Measurements from ENCODE around the gene TFR2. TPM values are rescaled to one million over a fixed set of nuclear protein-coding genes. Genes with fewer than 3 reads are reported as not detected.

Gene TFR2
- total and polyA plus RNA-seq, 2 of the 13 experiments (the other 11 are each of a cell fraction or from before 2014, with no cell fraction given), result 36.9 to 64.2 TPM

DNA sequence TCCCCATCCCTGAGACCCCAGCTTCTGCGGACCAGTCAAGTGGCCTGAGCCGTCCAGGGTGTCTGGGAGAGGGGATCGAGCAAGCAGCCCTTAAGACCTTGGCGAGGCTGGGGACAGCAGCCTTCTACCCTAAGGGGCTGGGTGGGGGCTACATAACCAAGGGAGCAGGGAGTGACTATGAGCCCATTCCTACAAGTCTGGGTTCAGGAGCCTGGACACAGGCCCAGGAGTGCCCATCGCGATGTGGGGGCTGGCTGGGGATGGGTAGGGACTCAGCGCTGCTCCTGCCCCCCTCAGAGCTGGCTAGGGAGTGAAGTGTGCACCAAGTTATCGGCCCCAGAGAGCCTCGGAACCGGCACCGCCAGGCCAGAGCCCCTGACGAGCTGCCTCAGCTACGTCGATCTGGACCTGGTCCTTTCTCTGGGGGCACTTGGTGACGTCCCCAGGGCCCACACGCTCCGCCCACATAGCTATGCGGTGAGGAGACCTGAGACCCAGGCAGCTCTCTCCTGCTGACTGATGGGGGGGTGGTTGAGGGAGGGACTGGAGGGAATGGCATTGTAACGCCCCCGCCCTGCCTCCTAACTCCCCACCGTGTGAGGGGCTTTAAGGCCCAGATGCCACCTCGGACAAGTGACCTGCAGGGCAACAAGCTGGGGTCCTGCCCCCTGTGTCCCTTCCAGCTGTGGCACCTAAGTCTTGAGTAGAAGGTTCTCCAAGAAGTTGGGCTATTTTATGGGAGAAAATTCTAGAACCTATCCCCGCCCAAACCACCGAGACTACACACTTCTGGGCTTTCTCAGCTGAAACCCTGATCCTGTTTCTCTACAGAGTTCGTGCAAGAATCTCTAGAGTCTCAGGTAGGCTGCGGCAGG lies 70.2 kb downstream of the TFR2 start (continued):
- no peak for TF ChIP-seq LCORL (IDR thresholded peaks at IDR 0.05)
- peak; percentile 60 for TF ChIP-seq LCORL (CRISPR knock-in tag; IDR thresholded peaks at IDR 0.05)
- no peak for TF ChIP-seq ZNF367 (CRISPR knock-in tag; IDR thresholded peaks at IDR 0.05; ENCODE audit: borderline replicate concordance)
- TF ChIP-seq EP300 (IDR thresholded peaks at IDR 0.05; ENCODE audit: low read depth in 2 of 2, low read length in 2 of 2), result 0 out of 4 replicates have a peak, but pooled peaks of 1 of the 2 experiments have one; percentile 8
- TF ChIP-seq EP300 (CRISPR knock-in tag; IDR thresholded peaks at IDR 0.05; ENCODE audit: borderline replicate concordance), result no peak
- TF ChIP-seq GATAD2A (CRISPR knock-in tag; IDR thresholded peaks at IDR 0.05), result no peak; the same call in 1 of the 2 replicates
- peak; percentile 62 for TF ChIP-seq PAF1 (CRISPR knock-in tag; IDR thresholded peaks at IDR 0.05)
- TF ChIP-seq DR1 (CRISPR knock-in tag; IDR thresholded peaks at IDR 0.05), result no peak; the same call in 1 of the 2 replicates
- TF ChIP-seq ZNF562 (CRISPR knock-in tag; IDR thresholded peaks at IDR 0.05; ENCODE audit: borderline replicate concordance), result no peak
- TF ChIP-seq SIX4 (CRISPR knock-in tag; IDR thresholded peaks at IDR 0.05), result no peak
- TF ChIP-seq ZNF180 (CRISPR knock-in tag; IDR thresholded peaks at IDR 0.05; ENCODE audit: borderline replicate concordance, low read depth), result no peak
- TF ChIP-seq ZNF496 (CRISPR knock-in tag; IDR thresholded peaks at IDR 0.05; ENCODE audit: insufficient replicate concordance), result no peak
- no peak for TF ChIP-seq HMG20B (CRISPR knock-in tag; conservative IDR thresholded peaks at IDR 0.05)
- no peak for TF ChIP-seq ONECUT2 (CRISPR knock-in tag; IDR thresholded peaks at IDR 0.05)
- no peak for TF ChIP-seq ISX (CRISPR knock-in tag; conservative IDR thresholded peaks at IDR 0.05)
- TF ChIP-seq MXI1 (IDR thresholded peaks at IDR 0.05; ENCODE audit: borderline replicate concordance, low read depth, low read length), result 0 out of 3 replicates have a peak, but pooled peaks have one; percentile 16
- no peak for TF ChIP-seq ZNF75D (CRISPR knock-in tag; IDR thresholded peaks at IDR 0.05; ENCODE audit: borderline replicate concordance)
- TF ChIP-seq ZNF329 (CRISPR knock-in tag; IDR thresholded peaks at IDR 0.05; ENCODE audit: low read depth), result no peak
- TF ChIP-seq, protein P1, sequence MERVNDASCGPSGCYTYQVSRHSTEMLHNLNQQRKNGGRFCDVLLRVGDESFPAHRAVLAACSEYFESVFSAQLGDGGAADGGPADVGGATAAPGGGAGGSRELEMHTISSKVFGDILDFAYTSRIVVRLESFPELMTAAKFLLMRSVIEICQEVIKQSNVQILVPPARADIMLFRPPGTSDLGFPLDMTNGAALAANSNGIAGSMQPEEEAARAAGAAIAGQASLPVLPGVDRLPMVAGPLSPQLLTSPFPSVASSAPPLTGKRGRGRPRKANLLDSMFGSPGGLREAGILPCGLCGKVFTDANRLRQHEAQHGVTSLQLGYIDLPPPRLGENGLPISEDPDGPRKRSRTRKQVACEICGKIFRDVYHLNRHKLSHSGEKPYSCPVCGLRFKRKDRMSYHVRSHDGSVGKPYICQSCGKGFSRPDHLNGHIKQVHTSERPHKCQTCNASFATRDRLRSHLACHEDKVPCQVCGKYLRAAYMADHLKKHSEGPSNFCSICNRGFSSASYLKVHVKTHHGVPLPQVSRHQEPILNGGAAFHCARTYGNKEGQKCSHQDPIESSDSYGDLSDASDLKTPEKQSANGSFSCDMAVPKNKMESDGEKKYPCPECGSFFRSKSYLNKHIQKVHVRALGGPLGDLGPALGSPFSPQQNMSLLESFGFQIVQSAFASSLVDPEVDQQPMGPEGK (CRISPR knock-in tag; IDR thresholded peaks at IDR 0.05), result peak; percentile 67
- TF ChIP-seq, protein P2, sequence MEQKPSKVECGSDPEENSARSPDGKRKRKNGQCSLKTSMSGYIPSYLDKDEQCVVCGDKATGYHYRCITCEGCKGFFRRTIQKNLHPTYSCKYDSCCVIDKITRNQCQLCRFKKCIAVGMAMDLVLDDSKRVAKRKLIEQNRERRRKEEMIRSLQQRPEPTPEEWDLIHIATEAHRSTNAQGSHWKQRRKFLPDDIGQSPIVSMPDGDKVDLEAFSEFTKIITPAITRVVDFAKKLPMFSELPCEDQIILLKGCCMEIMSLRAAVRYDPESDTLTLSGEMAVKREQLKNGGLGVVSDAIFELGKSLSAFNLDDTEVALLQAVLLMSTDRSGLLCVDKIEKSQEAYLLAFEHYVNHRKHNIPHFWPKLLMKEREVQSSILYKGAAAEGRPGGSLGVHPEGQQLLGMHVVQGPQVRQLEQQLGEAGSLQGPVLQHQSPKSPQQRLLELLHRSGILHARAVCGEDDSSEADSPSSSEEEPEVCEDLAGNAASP (CRISPR knock-in tag; IDR thresholded peaks at IDR 0.05; ENCODE audit: borderline replicate concordance), result no peak
- no peak for TF ChIP-seq ZNF3 (CRISPR knock-in tag; IDR thresholded peaks at IDR 0.05)
- peak; percentile 56 for TF ChIP-seq ZNF451 (CRISPR knock-in tag; IDR thresholded peaks at IDR 0.05)
- TF ChIP-seq NFRKB (IDR thresholded peaks at IDR 0.05), result no peak
- no peak for TF ChIP-seq KLF11 (CRISPR knock-in tag; IDR thresholded peaks at IDR 0.05)
- TF ChIP-seq, protein P3, sequence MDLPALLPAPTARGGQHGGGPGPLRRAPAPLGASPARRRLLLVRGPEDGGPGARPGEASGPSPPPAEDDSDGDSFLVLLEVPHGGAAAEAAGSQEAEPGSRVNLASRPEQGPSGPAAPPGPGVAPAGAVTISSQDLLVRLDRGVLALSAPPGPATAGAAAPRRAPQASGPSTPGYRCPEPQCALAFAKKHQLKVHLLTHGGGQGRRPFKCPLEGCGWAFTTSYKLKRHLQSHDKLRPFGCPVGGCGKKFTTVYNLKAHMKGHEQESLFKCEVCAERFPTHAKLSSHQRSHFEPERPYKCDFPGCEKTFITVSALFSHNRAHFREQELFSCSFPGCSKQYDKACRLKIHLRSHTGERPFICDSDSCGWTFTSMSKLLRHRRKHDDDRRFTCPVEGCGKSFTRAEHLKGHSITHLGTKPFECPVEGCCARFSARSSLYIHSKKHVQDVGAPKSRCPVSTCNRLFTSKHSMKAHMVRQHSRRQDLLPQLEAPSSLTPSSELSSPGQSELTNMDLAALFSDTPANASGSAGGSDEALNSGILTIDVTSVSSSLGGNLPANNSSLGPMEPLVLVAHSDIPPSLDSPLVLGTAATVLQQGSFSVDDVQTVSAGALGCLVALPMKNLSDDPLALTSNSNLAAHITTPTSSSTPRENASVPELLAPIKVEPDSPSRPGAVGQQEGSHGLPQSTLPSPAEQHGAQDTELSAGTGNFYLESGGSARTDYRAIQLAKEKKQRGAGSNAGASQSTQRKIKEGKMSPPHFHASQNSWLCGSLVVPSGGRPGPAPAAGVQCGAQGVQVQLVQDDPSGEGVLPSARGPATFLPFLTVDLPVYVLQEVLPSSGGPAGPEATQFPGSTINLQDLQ (CRISPR knock-in tag; IDR thresholded peaks at IDR 0.05), result no peak
- TF ChIP-seq RELA (CRISPR knock-in tag; IDR thresholded peaks at IDR 0.05), result no peak
- TF ChIP-seq ZNF224 (CRISPR knock-in tag; IDR thresholded peaks at IDR 0.05), result no peak
